Loucy (cell line): ENCODE results near the gene FKBP7.

Experiments used
- CTCF ChIP-seq: fragments of 200-600 bp; sonication (generic); conservative IDR thresholded peaks from 2 replicates; pipeline ENCODE4 v1.5.1; 2014; ENCODE audit warnings: mild to moderate bottlenecking, antibody characterized with exemption, low read length
- EZH2phosphoT487 ChIP-seq: fragments of 200-600 bp; IDR thresholded peaks from 2 replicates; pipeline ENCODE4 v1.6.1; 2018; ENCODE audit warnings: antibody characterized with exemption, mild to moderate bottlenecking, moderate library complexity, borderline replicate concordance

DNA sequence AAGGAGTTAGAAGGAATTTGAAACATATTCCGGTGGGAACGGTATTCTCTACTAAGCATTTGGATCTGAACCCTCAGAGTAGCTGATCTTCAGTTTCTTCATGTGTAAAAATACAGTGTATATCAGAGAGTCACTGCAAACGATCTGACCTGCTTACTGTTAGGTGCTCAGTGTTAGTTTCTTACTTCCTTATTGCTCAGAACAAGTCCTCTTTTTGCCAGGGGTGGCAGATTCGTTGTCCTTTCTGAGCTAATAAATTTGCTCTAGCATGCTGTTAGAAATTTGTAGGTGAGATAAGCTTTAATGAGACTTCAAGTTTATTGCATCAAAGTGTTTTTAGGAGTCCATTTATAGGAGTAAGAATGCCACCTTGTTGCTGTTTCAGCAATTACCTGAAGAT is 17.6 kb upstream of the FKBP7 start:
- TF ChIP-seq CTCF (no peak; the same call in 1 of the 2 replicates), EZH2phosphoT487 (no peak)
